Measurements from ENCODE around the gene KRT38.
A peak's percentile ranks its signal among the peaks of the same experiment; 100 is the strongest.

Gene KRT38

GRCh38 chr17:41421617-41422016, 19.2 kb downstream of the KRT38 start:
- no peak for DNase-seq (ENCODE audit: low read depth)

- DNase-seq (ENCODE audit: low read depth): no peak
These were observed 19.7 kb downstream of the KRT38 start for GRCh38 chr17:41421116-41421515.

- DNase-seq (ENCODE audit: low read depth): no peak
These were observed 20.6 kb downstream of the KRT38 start for GRCh38 chr17:41420134-41420533.

- no peak for DNase-seq (ENCODE audit: low read depth)
These were observed 21.1 kb downstream of the KRT38 start for GRCh38 chr17:41419716-41420115.

GRCh38 chr17:41418116-41418860, 22.5 kb downstream of the KRT38 start:
- DNase-seq (ENCODE audit: low read depth): no peak

- DNase-seq (ENCODE audit: low read depth): no peak
These were observed 23.2 kb downstream of the KRT38 start for GRCh38 chr17:41417576-41418015.

GRCh38 chr17:41417127-41417526, 23.7 kb downstream of the KRT38 start:
- no peak for DNase-seq (ENCODE audit: low read depth)

GRCh38 chr17:41416479-41416878, 24.3 kb downstream of the KRT38 start:
- no peak for DNase-seq (ENCODE audit: low read depth)

GRCh38 chr17:41415833-41416335, 24.9 kb downstream of the KRT38 start:
- DNase-seq (ENCODE audit: low read depth): no peak

- DNase-seq (ENCODE audit: low read depth): no peak
These were observed 25.4 kb downstream of the KRT38 start for GRCh38 chr17:41415411-41415810.

- DNase-seq (ENCODE audit: low read depth): no peak
These were observed 26.8 kb downstream of the KRT38 start for GRCh38 chr17:41413982-41414381.

- DNase-seq (ENCODE audit: low read depth): no peak
These were observed 27.3 kb downstream of the KRT38 start for GRCh38 chr17:41413353-41413957.

- DNase-seq (ENCODE audit: low read depth): no peak
These were observed 29.5 kb downstream of the KRT38 start for GRCh38 chr17:41411072-41411840.

GRCh38 chr17:41407226-41407625, 33.6 kb downstream of the KRT38 start:
- no peak for DNase-seq (ENCODE audit: low read depth)

- DNase-seq (ENCODE audit: low read depth): no peak
These were observed 34.6 kb downstream of the KRT38 start for GRCh38 chr17:41406205-41406604.

- DNase-seq (ENCODE audit: low read depth): peak; percentile 23
These were observed 36.6 kb downstream of the KRT38 start for GRCh38 chr17:41404024-41404671.

GRCh38 chr17:41403404-41404023, 37.3 kb downstream of the KRT38 start:
- DNase-seq (ENCODE audit: low read depth): no peak

GRCh38 chr17:41402161-41402560, 38.6 kb downstream of the KRT38 start:
- DNase-seq (ENCODE audit: low read depth): no peak

GRCh38 chr17:41396996-41397660, 43.7 kb downstream of the KRT38 start, which contains the start of gene KRT31:
KRT31 (minus strand) TSS chr17:41397608; CDS start chr17:41397539, 69 bp downstream.
- DNase-seq (ENCODE audit: low read depth): no peak

GRCh38 chr17:41396340-41396739, 44.4 kb downstream of the KRT38 start:
- DNase-seq (ENCODE audit: low read depth): no peak

GRCh38 chr17:41395611-41396010, 45.2 kb downstream of the KRT38 start:
- DNase-seq (ENCODE audit: low read depth): no peak

Data from stimulated activated CD8-positive, alpha-beta memory T cell treated with anti-CD3 and anti-CD28 coated beads, Interleukin-7, amount 100 ng/mL, for 24 hours (primary cell).